Colonic mucosa (tissue), 4 donors: ENCODE results near the gene GRHL1. TPM values are rescaled to one million over a fixed set of nuclear protein-coding genes. Genes with fewer than 3 reads are reported as not detected.

Experiments used
- DNase-seq: peaks from one replicate; pipeline ENCODE4 v3.0.0-alpha.2; 2020
- H3K27ac ChIP-seq: fragments of 200-600 bp; one replicate; pipeline ENCODE4 v1.8.0; 2021
- H3K27me3 ChIP-seq: fragments of 200-600 bp; one replicate; pipeline ENCODE4 v1.8.0; 2021
- H3K36me3 ChIP-seq: fragments of 200-600 bp; one replicate; pipeline ENCODE4 v1.8.0; 2021
- H3K4me1 ChIP-seq: fragments of 200-600 bp; one replicate; pipeline ENCODE4 v1.8.0; 2021; ENCODE audit warnings: mild to moderate bottlenecking
- H3K4me3 ChIP-seq: fragments of 200-600 bp; one replicate; pipeline ENCODE4 v1.8.0; 2021
- H3K9ac ChIP-seq, 2 donors: one replicate each; pipeline ENCODE4 v1.7.0; 2013; ENCODE audit warnings: control low read depth in 2 of 2, low read depth in 2 of 2, low read length in 2 of 2
- H3K9me3 ChIP-seq: fragments of 200-600 bp; one replicate; pipeline ENCODE4 v1.8.0; 2021
- intact Hi-C: fragments of 100-400 bp; cut with DNase I; formaldehyde crosslinking; loops from one replicate; pipeline ENCODE4 v1.14.1; 2022
- total RNA-seq, 2 donors: library from RNA; stranded (reverse); fragmentation: NEBNext Ultra II Directional in 1 of 2; extraction: Animal tissue kit (Norgen Biotek cat#: 25700) in 1 of 2; gene quantifications; one replicate each; pipeline ENCODE4 v1.2.1, GENCODE V29; 2021
- TF ChIP-seq, protein P1 (sequence below): fragments of 200-600 bp; IDR thresholded peaks from one replicate; pipeline ENCODE4 v1.8.0; 2022; ENCODE audit warnings: antibody characterized with exemption, mild to moderate bottlenecking
- donor health status: healthy.
- donor health status: DM: no; HTN: no; CAD: no.
- donor health status: DM: no; HTN: no; CAD: no.

The GRHL1 gene
- total RNA-seq, 2 donors from 2014 or later: 1.6 to 1.9 TPM

DNA sequence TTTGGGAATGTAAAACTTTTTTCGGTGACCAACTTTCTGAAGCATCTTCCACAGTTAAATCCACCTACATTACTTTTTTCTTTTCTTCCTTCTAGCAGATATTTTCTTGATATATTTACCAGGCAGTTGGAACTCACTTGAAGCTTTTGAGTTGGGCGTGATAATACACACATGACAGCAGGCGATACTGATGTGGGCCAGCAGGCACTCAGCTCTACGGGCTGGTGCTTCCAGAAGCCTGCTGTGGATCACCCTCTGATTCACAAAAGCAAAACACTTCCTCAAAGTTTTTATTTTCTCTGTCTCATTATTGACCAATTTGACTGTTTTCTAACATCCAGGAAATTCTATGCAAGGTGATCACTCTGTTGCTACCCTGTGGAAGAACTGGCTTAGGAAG, 22.9 kb downstream of the GRHL1 start:
- no peak for DNase-seq
- H3K4me1 ChIP-seq: no peaks in the 10 kb centered on the region
- no peaks in the 10 kb centered on the region for H3K9me3 ChIP-seq
- H3K27me3 ChIP-seq: no peaks in the 10 kb centered on the region
- no peak overlapping the region for H3K9ac ChIP-seq
- H3K36me3 ChIP-seq: no peaks in the 10 kb centered on the region
- intact Hi-C loops: no loop called here
- H3K27ac ChIP-seq: no peak overlapping the region
- TF ChIP-seq, protein P1, sequence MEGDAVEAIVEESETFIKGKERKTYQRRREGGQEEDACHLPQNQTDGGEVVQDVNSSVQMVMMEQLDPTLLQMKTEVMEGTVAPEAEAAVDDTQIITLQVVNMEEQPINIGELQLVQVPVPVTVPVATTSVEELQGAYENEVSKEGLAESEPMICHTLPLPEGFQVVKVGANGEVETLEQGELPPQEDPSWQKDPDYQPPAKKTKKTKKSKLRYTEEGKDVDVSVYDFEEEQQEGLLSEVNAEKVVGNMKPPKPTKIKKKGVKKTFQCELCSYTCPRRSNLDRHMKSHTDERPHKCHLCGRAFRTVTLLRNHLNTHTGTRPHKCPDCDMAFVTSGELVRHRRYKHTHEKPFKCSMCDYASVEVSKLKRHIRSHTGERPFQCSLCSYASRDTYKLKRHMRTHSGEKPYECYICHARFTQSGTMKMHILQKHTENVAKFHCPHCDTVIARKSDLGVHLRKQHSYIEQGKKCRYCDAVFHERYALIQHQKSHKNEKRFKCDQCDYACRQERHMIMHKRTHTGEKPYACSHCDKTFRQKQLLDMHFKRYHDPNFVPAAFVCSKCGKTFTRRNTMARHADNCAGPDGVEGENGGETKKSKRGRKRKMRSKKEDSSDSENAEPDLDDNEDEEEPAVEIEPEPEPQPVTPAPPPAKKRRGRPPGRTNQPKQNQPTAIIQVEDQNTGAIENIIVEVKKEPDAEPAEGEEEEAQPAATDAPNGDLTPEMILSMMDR: no peak
- H3K4me3 ChIP-seq: no peak overlapping the region

DNA sequence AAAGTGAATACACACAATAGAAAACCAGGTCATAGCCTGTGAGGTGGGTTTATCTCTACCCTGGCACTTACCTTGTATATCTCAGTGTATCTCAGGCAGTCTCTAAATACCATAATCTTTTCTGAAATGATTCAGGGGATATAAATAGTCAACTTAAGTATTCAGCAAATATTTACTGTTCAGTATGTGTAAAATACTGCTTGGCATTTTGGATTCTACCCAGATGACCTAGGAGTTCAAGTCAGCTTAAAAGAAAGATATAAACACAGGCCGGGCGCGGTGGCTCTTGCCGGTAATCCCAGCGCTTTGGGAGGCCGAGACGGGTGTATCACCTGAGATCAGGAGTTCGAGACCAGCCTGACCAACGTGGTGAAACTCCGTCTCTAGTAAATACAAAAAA, 23.8 kb downstream of the GRHL1 start:
- TF ChIP-seq, protein P1: no peak
- no peak overlapping the region for H3K4me3 ChIP-seq
- H3K27me3 ChIP-seq: no peaks in the 10 kb centered on the region
- no peak overlapping the region for H3K9ac ChIP-seq
- H3K27ac ChIP-seq: no peak overlapping the region
- intact Hi-C loops: no loop called here
- H3K36me3 ChIP-seq: no peaks in the 10 kb centered on the region
- H3K9me3 ChIP-seq: no peaks in the 10 kb centered on the region
- H3K4me1 ChIP-seq: no peaks in the 10 kb centered on the region
- DNase-seq: no peak

DNA sequence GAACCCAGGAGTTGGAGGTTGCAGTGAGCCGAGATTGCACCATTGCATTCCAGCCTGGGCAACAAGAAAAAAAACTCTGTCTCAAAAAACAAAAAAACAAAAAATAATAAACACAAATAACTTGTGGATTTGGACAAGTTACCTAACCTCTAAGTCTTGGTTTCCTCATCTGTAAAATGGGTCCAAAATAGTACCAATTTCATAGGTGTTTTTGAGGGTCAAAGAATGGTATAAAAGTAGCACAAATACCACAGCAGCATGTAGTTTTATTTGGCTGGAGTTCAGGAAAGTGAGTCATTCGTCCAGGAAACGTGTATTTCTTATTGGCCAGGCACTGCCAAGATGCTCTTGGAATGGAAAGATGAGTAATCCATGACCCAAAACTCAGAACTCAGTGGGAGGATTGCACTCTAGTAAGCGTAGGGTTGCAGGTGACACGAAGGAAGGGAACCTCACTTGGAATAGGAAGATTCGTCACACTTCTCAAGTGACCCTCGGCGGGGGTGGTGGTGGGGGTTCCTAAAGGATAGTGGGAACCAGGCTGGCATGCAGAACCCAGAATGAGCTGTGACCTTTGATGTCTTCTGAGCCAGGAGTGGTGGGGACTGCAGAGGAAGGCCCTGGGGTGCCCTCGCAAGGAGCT, 24.4 kb downstream of the GRHL1 start:
- Histone ChIP-seq H3K36me3 (no peaks in the 10 kb centered on the region), H3K4me3 (no peak overlapping the region), H3K27ac (no peak overlapping the region), H3K9me3 (no peaks in the 10 kb centered on the region), H3K4me1 (no peaks in the 10 kb centered on the region), H3K27me3 (no peaks in the 10 kb centered on the region), H3K9ac (no peak overlapping the region)
- intact Hi-C loops: no loop called here
- peak; percentile 28 for DNase-seq
- TF ChIP-seq, protein P1: no peak

DNA sequence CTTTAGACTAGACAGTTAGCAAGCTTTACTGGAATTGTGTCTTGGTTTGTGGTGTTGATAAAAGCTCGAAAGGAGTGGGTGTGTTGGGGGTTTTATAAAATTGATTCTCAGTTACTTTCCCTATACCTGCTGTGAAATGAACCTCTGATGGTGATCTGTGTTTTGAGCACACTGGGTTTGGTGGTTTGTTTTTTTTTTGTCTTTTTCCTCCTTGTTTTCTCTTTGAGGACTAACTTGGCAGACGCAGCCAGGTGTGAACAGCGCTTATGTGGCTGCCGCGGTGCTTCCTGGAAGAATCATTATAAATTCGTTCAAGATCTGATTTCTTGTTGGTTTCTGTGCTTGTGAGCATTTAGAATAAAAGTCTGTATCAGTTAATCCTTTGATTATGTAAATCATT, 28.5 kb downstream of the GRHL1 start:
- Histone ChIP-seq H3K27me3 (no peaks in the 10 kb centered on the region), H3K4me1 (no peaks in the 10 kb centered on the region), H3K9ac (no peak overlapping the region), H3K9me3 (no peaks in the 10 kb centered on the region), H3K4me3 (no peak overlapping the region), H3K27ac (no peak overlapping the region), H3K36me3 (no peaks in the 10 kb centered on the region)
- intact Hi-C loops: loop anchor here (5.0 kb wide), 1 partner anchor 67 kb away; no protein-coding TSS in a partner anchor
- TF ChIP-seq, protein P1: no peak
- DNase-seq: no peak

DNA sequence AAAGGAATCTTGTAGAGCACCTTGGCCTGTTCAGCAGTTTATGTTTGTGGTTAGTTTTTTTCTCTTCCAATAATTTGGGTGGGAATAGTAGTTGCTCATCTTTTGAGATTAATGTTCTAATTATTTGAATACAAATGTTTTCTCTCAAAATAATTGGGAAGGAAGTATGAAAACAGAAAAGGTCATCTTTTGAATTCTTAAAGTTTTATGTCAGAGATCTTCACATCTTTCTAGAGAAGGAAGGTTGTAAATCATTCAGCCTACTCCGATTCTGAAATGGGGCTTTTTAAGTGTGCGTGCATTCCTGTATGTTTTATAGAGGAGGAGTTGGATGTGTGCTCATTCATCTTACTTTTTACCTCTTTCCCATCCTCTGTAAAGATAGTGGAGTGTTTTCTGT, 29.0 kb downstream of the GRHL1 start:
- H3K4me1 ChIP-seq: no peaks in the 10 kb centered on the region
- no peaks in the 10 kb centered on the region for H3K27me3 ChIP-seq
- intact Hi-C loops: loop anchor here (5.0 kb wide), 1 partner anchor 67 kb away; no protein-coding TSS in a partner anchor
- no peak overlapping the region for H3K27ac ChIP-seq
- TF ChIP-seq, protein P1: no peak
- no peaks in the 10 kb centered on the region for H3K9me3 ChIP-seq
- H3K4me3 ChIP-seq: no peak overlapping the region
- no peak overlapping the region for H3K9ac ChIP-seq
- H3K36me3 ChIP-seq: no peaks in the 10 kb centered on the region
- no peak for DNase-seq
